Astrocyte (in vitro differentiated cells and primary cell): ENCODE measurements around the gene DISP3. TPM values are rescaled to one million over a fixed set of nuclear protein-coding genes. Genes with fewer than 3 reads are reported as not detected.

Source experiments
- DNase-seq: peaks from one replicate; pipeline ENCODE4 v3.0.0-alpha.2; 2010; ENCODE audit warnings: low read depth
- FAIRE-seq: peaks from 2 replicates; lab custom pipeline; 2011; peaks lifted over from hg19 to GRCh38; lab: Jason Lieb, UNC
- H2AFZ ChIP-seq: 2 replicates; pipeline ENCODE4 v1.6.0; 2012; ENCODE audit warnings: low read depth, low read length, inconsistent platforms
- H3K27ac ChIP-seq: 2 replicates; pipeline ENCODE4 v1.5.1; 2011; ENCODE audit warnings: low read depth, low read length, inconsistent platforms
- H3K27me3 ChIP-seq: 2 replicates; pipeline ENCODE4 v1.6.0; 2011; ENCODE audit warnings: low read length, inconsistent platforms; ENCODE audit not compliant: insufficient read depth
- H3K36me3 ChIP-seq: 2 replicates; pipeline ENCODE4 v1.5.1; 2011; ENCODE audit warnings: low read length, inconsistent platforms; ENCODE audit not compliant: insufficient read depth
- H3K4me1 ChIP-seq: 2 replicates; pipeline ENCODE4 v1.5.1; 2011; ENCODE audit warnings: low read length, inconsistent platforms; ENCODE audit not compliant: insufficient read depth
- H3K4me2 ChIP-seq: 2 replicates; pipeline ENCODE4 v1.6.0; 2012; ENCODE audit warnings: low read length, inconsistent platforms
- H3K4me3 ChIP-seq: 2 replicates; pipeline ENCODE4 v1.5.1; 2011; ENCODE audit warnings: low read depth, mild to moderate bottlenecking, low read length, inconsistent platforms; ENCODE audit not compliant: insufficient read depth
- H3K79me2 ChIP-seq: 2 replicates; pipeline ENCODE4 v1.6.0; 2012; ENCODE audit warnings: mild to moderate bottlenecking, low read length, inconsistent platforms; ENCODE audit not compliant: insufficient read depth
- H3K9ac ChIP-seq: 2 replicates; pipeline ENCODE4 v1.6.0; 2012; ENCODE audit warnings: mild to moderate bottlenecking, low read length, inconsistent platforms
- H3K9me3 ChIP-seq: 2 replicates; pipeline ENCODE4 v1.5.1; 2012; ENCODE audit warnings: low read depth, mild to moderate bottlenecking, low read length, inconsistent platforms; ENCODE audit not compliant: insufficient read depth
- H4K20me1 ChIP-seq: 2 replicates; pipeline ENCODE4 v1.6.0; 2012; ENCODE audit warnings: low read length, inconsistent platforms; ENCODE audit not compliant: insufficient read depth
- H3K27ac Mint-ChIP-seq: one replicate; pipeline ENCODE4 v1.8.0; 2021; ENCODE audit warnings: mild to moderate bottlenecking, mixed read lengths; ENCODE audit not compliant: unreplicated experiment
- H3K27me3 Mint-ChIP-seq: one replicate; pipeline ENCODE4 v1.8.0; 2021; ENCODE audit warnings: low read depth, mixed read lengths; ENCODE audit not compliant: unreplicated experiment
- H3K36me3 Mint-ChIP-seq: one replicate; pipeline ENCODE4 v1.8.0; 2021; ENCODE audit warnings: low read depth, mixed read lengths; ENCODE audit not compliant: unreplicated experiment
- H3K4me1 Mint-ChIP-seq: one replicate; pipeline ENCODE4 v1.8.0; 2021; ENCODE audit warnings: low read depth, mixed read lengths; ENCODE audit not compliant: unreplicated experiment
- H3K4me3 Mint-ChIP-seq: one replicate; pipeline ENCODE4 v1.8.0; 2021; ENCODE audit warnings: mild to moderate bottlenecking, moderate library complexity, mixed read lengths; ENCODE audit not compliant: unreplicated experiment
- H3K9me3 Mint-ChIP-seq: one replicate; pipeline ENCODE4 v1.8.0; 2021; ENCODE audit warnings: mild to moderate bottlenecking, mixed read lengths; ENCODE audit not compliant: unreplicated experiment
- CTCF ChIP-seq: IDR thresholded peaks from 2 replicates; pipeline ENCODE4 v1.5.1; 2011; ENCODE audit warnings: low read depth, mild to moderate bottlenecking, inconsistent platforms, low read length, moderate library complexity; ENCODE audit not compliant: insufficient read depth
- EZH2 ChIP-seq: IDR thresholded peaks from 2 replicates; pipeline ENCODE4 v1.6.1; 2012; ENCODE audit warnings: mild to moderate bottlenecking, low read length, inconsistent platforms; ENCODE audit not compliant: insufficient read depth
- total RNA-seq: library from RNA; stranded (reverse); gene quantifications from 2 replicates; pipeline ENCODE4 v1.2.1, GENCODE V29; 2021

Gene DISP3
- total RNA-seq, 1 donor from 2014 or later, result 0.32 TPM

- H3K27me3 Mint-ChIP-seq, result peaks cover 60% of the 10 kb centered on the region
- Histone ChIP-seq H3K4me2 (no peak overlapping the region), H3K27ac (no peak overlapping the region), H3K9ac (no peak overlapping the region), H3K79me2 (no peaks in the 10 kb centered on the region), H3K27me3 (no peaks in the 10 kb centered on the region), H3K4me3 (no peak overlapping the region), H2AFZ (no peak overlapping the region), H4K20me1 (no peaks in the 10 kb centered on the region), H3K36me3 (no peaks in the 10 kb centered on the region), H3K9me3 (no peaks in the 10 kb centered on the region), H3K4me1 (no peaks in the 10 kb centered on the region)
- no peaks in the 10 kb centered on the region for H3K4me1 Mint-ChIP-seq
- no peak for TF ChIP-seq EZH2
- no peak for TF ChIP-seq CTCF
- FAIRE-seq, result no peak
- H3K36me3 Mint-ChIP-seq, result no peaks in the 10 kb centered on the region
- H3K9me3 Mint-ChIP-seq, result peaks cover 2% of the 10 kb centered on the region
- no peak overlapping the region for H3K27ac Mint-ChIP-seq
- no peak for DNase-seq
- H3K4me3 Mint-ChIP-seq, result no peak overlapping the region
These were observed 44.5 kb upstream of the DISP3 start for GRCh38 chr1:11434501-11434900.

GRCh38 chr1:11434926-11435325, 44.0 kb upstream of the DISP3 start:
- Histone ChIP-seq H3K9ac (no peak overlapping the region), H3K4me3 (no peak overlapping the region), H2AFZ (no peak overlapping the region), H3K27me3 (no peaks in the 10 kb centered on the region), H3K4me1 (no peaks in the 10 kb centered on the region), H3K36me3 (no peaks in the 10 kb centered on the region), H3K27ac (no peak overlapping the region), H4K20me1 (no peaks in the 10 kb centered on the region), H3K9me3 (no peaks in the 10 kb centered on the region), H3K79me2 (no peaks in the 10 kb centered on the region), H3K4me2 (no peak overlapping the region)
- Mint-ChIP-seq H3K4me1 (no peaks in the 10 kb centered on the region), H3K36me3 (no peaks in the 10 kb centered on the region), H3K4me3 (no peak overlapping the region), H3K9me3 (peaks cover 2% of the 10 kb centered on the region), H3K27ac (no peak overlapping the region), H3K27me3 (peaks cover 63% of the 10 kb centered on the region)
- no peak for TF ChIP-seq EZH2
- TF ChIP-seq CTCF, result no peak
- FAIRE-seq, result no peak
- DNase-seq, result no peak

GRCh38 chr1:11438996-11439395, 40.0 kb upstream of the DISP3 start:
- Histone ChIP-seq H3K9ac (no peak overlapping the region), H3K4me1 (no peaks in the 10 kb centered on the region), H3K27me3 (no peaks in the 10 kb centered on the region), H3K9me3 (no peaks in the 10 kb centered on the region), H3K27ac (no peak overlapping the region), H4K20me1 (no peaks in the 10 kb centered on the region), H2AFZ (no peak overlapping the region), H3K79me2 (no peaks in the 10 kb centered on the region), H3K4me2 (no peak overlapping the region), H3K36me3 (no peaks in the 10 kb centered on the region), H3K4me3 (no peak overlapping the region)
- Mint-ChIP-seq H3K9me3 (peaks cover 2% of the 10 kb centered on the region), H3K4me3 (no peak overlapping the region), H3K27me3 (peaks cover 79% of the 10 kb centered on the region), H3K36me3 (no peaks in the 10 kb centered on the region), H3K27ac (no peak overlapping the region), H3K4me1 (no peaks in the 10 kb centered on the region)
- TF ChIP-seq EZH2 (no peak), CTCF (no peak)
- FAIRE-seq (no peak), DNase-seq (no peak)
